K562 (cell line): Measurements from ENCODE around the gene EDRF1. TPM values are rescaled to one million over a fixed set of nuclear protein-coding genes. Genes with fewer than 3 reads are reported as not detected.
A peak's percentile ranks its signal among the peaks of the same experiment; 100 is the strongest.

Experiments used
- CXXC5 ChIP-seq: fragments of 250-450 bp; sonication (Bioruptor Pico); IDR thresholded peaks from 2 replicates; pipeline ENCODE4 v1.8.0; 2022; ENCODE audit warnings: inconsistent platforms, mild to moderate bottlenecking, moderate library complexity
- E2F6 ChIP-seq, 2 experiments: IDR thresholded peaks; 2 replicates each; pipeline ENCODE4 v1.6.1; 2011; ENCODE audit warnings: borderline replicate concordance in 1 of 2, control low read depth in 1 of 2, low read depth in 1 of 2, low read length in 1 of 2, mild to moderate bottlenecking in 1 of 2, mixed read lengths in 1 of 2, moderate library complexity in 1 of 2; ENCODE audit not compliant: insufficient read depth in 1 of 2, insufficient read length in 1 of 2, poor library complexity in 1 of 2, severe bottlenecking in 1 of 2; ENCODE audit errors: extremely low read depth in 1 of 2
- ELF4 ChIP-seq: fragments of 450-650 bp; formaldehyde crosslinking; IDR thresholded peaks from 2 replicates; pipeline ENCODE4 v1.4.0; 2022; ENCODE audit warnings: missing genetic modification characterization
- GABPA ChIP-seq: fragments of 200-800 bp; sonication (Bioruptor generic); conservative IDR thresholded peaks from 2 replicates; pipeline ENCODE4 v1.6.1; 2016; ENCODE audit warnings: low read depth, missing genetic modification characterization, missing compliant biosample characterization
- HDAC8 ChIP-seq: fragments of 450-650 bp; IDR thresholded peaks from 2 replicates; pipeline ENCODE4 v1.6.1; 2016; ENCODE audit warnings: mild to moderate bottlenecking, missing genetic modification characterization, moderate library complexity, missing compliant biosample characterization
- HMGN3 ChIP-seq: IDR thresholded peaks from 2 replicates; pipeline ENCODE4 v1.6.1; 2011; ENCODE audit warnings: borderline replicate concordance, low read depth, mild to moderate bottlenecking, mixed read lengths, low read length; ENCODE audit not compliant: insufficient read length; ENCODE audit errors: extremely low read depth
- ID3 ChIP-seq, 2 experiments: fragments of 250-450 bp in 1 of 2; fragments of 450-650 bp in 1 of 2; sonication (Bioruptor Pico) in 1 of 2; IDR thresholded peaks; 2 replicates each; pipeline versions ENCODE4 v1.6.1 to v1.8.0; 2016 to 2021; ENCODE audit warnings: mild to moderate bottlenecking in 2 of 2, moderate library complexity in 2 of 2, missing compliant biosample characterization in 1 of 2, missing genetic modification characterization in 1 of 2
- KLF13 ChIP-seq: fragments of 450-650 bp; IDR thresholded peaks from 2 replicates; pipeline ENCODE4 v1.6.1; 2016; ENCODE audit warnings: missing genetic modification characterization, low read depth, mild to moderate bottlenecking, missing compliant biosample characterization, moderate library complexity, borderline replicate concordance
- MEIS2 ChIP-seq: fragments of 450-650 bp; IDR thresholded peaks from 2 replicates; pipeline ENCODE4 v1.6.1; 2014; ENCODE audit warnings: mild to moderate bottlenecking; ENCODE audit not compliant: partially characterized antibody
- MLX ChIP-seq, 2 experiments: fragments of 450-650 bp in 1 of 2; sonication (generic) in 1 of 2; formaldehyde crosslinking; conservative IDR thresholded peaks; 2 replicates each; pipeline versions ENCODE4 v1.4.0 to v1.8.1; 2020 to 2022; ENCODE audit warnings: mild to moderate bottlenecking in 1 of 2, missing genetic modification reagents in 1 of 2
- PHF8 ChIP-seq: fragments of 200-600 bp; sonication (generic); IDR thresholded peaks from 2 replicates; pipeline ENCODE4 v1.6.1; 2012; ENCODE audit warnings: mixed run types, mild to moderate bottlenecking, inconsistent platforms, low read length, moderate library complexity, borderline replicate concordance
- RB1 ChIP-seq: fragments of 450-650 bp; IDR thresholded peaks from 2 replicates; pipeline ENCODE4 v1.6.1; 2017; ENCODE audit warnings: low read depth, mild to moderate bottlenecking
- RBM14 ChIP-seq: fragments of 200-400 bp; formaldehyde crosslinking; IDR thresholded peaks from 2 replicates; pipeline ENCODE4 v1.6.1; 2018; ENCODE audit warnings: low read depth, mild to moderate bottlenecking, low read length, moderate library complexity, borderline replicate concordance; ENCODE audit not compliant: insufficient read depth
- SOX6 ChIP-seq: fragments of 450-650 bp; IDR thresholded peaks from 2 replicates; pipeline ENCODE4 v1.6.1; 2014; ENCODE audit warnings: mild to moderate bottlenecking
- TOE1 ChIP-seq, 2 experiments: fragments of 450-650 bp in 1 of 2; sonication (generic) in 1 of 2; formaldehyde crosslinking in 1 of 2; IDR thresholded peaks; 2 replicates each; pipeline versions ENCODE4 v1.7.1 to v1.8.0; 2016 to 2022; ENCODE audit warnings: borderline replicate concordance in 2 of 2, mild to moderate bottlenecking in 2 of 2, antibody characterized with exemption in 1 of 2, inconsistent platforms in 1 of 2, low read depth in 1 of 2, missing genetic modification reagents in 1 of 2, moderate library complexity in 1 of 2
- ZBTB11 ChIP-seq, 3 experiments: fragments of 200-800 bp in 1 of 3; fragments of 250-450 bp in 1 of 3; fragments of 450-650 bp in 1 of 3; sonication (Bioruptor Pico) in 1 of 3; sonication (Bioruptor generic) in 1 of 3; formaldehyde crosslinking in 1 of 3; IDR thresholded peaks; 2 replicates each; pipeline versions ENCODE4 v1.6.1 to v1.8.0; 2016 to 2022; ENCODE audit warnings: mild to moderate bottlenecking in 2 of 3, missing genetic modification characterization in 2 of 3, missing compliant biosample characterization in 1 of 3, moderate library complexity in 1 of 3
- ZNF253 ChIP-seq: fragments of 250-450 bp; sonication (Bioruptor Pico); conservative IDR thresholded peaks from 2 replicates; pipeline ENCODE4 v1.6.1; 2021; ENCODE audit warnings: mild to moderate bottlenecking
- polyA plus RNA-seq, 8 experiments: library from polyadenylated mRNA; depleted of rRNA in 4 of 8; stranded (reverse) in 5 of 8; unstranded in 3 of 8; fragments of >200 nt; fragmentation: Nextera tagmentation in 2 of 8; fragmentation: Illumina TruSeq in 1 of 8; extraction: Ambion mirVana in 2 of 8; extraction: Trizol in 1 of 8; gene quantifications; 2 replicates each; pipeline versions ENCODE4 v1.2.1 to v1.2.3, GENCODE V29; 2011 to 2014; ENCODE audit warnings: inconsistent platforms in 1 of 8, missing spikeins in 1 of 8
- total RNA-seq, 7 experiments: library from RNA; depleted of rRNA in 6 of 7; stranded (reverse); fragments of >200 nt in 6 of 7; fragmentation: Illumina TruSeq in 2 of 7; extraction: Trizol in 2 of 7; gene quantifications; 2 replicates each; pipeline versions ENCODE4 v1.2.1 to v1.2.3, GENCODE V29; 2011 to 2021; ENCODE audit warnings: low replicate concordance in 1 of 7

Gene EDRF1
- total and polyA plus RNA-seq, 9 of the 15 experiments (the other 6 are each of a cell fraction or from before 2014, with no cell fraction given): 7.6 to 26.0 (median 18.6) TPM

- TF ChIP-seq MEIS2: peak; percentile 63
- TF ChIP-seq E2F6 (IDR thresholded peaks at IDR 0.05; ENCODE audit: borderline replicate concordance in 1 of 2, extremely low read depth in 1 of 2, insufficient read depth in 1 of 2, insufficient read length in 1 of 2, low read depth in 1 of 2, low read length in 1 of 2, poor library complexity in 1 of 2, severe bottlenecking in 1 of 2): peak; percentile 30 to 71
- TF ChIP-seq ZNF253: no peak
- TF ChIP-seq KLF13 (tag): no peak
- no peak for TF ChIP-seq ID3 (CRISPR knock-in tag; IDR thresholded peaks at IDR 0.05)
- TF ChIP-seq ID3 (tag; IDR thresholded peaks at IDR 0.05): no peak
- TF ChIP-seq TOE1 (IDR thresholded peaks at IDR 0.05; ENCODE audit: borderline replicate concordance): no peak
- no peak for TF ChIP-seq TOE1 (CRISPR knock-in tag; IDR thresholded peaks at IDR 0.05; ENCODE audit: borderline replicate concordance, low read depth)
- TF ChIP-seq ELF4: no peak
- TF ChIP-seq ZBTB11 (CRISPR knock-in tag; IDR thresholded peaks at IDR 0.05): peak in 1 of 3 experiments; percentile 62; a peak in 3 of 6 replicates
- TF ChIP-seq RB1: peak; percentile 7
- peak; percentile 83 for TF ChIP-seq HMGN3
- 0 out of 2 replicates have a peak, but pooled peaks have one; percentile 5 for TF ChIP-seq SOX6
- TF ChIP-seq MLX (CRISPR knock-in tag; conservative IDR thresholded peaks at IDR 0.05): no peak
- TF ChIP-seq GABPA (tag): peak; percentile 92
- no peak for TF ChIP-seq HDAC8 (tag)
- peak; percentile 96 for TF ChIP-seq PHF8
- TF ChIP-seq RBM14: no peak
- TF ChIP-seq CXXC5 (CRISPR knock-in tag): peak; percentile 60; the same call in 1 of the 2 replicates
Measured at GRCh38 chr10:125719173-125720001, at the start of gene EDRF1 (continued).
